D721Med (cell line): Measurements from ENCODE around the gene NUP214.

ENCODE experiments used
- DNase-seq: peaks from one replicate; pipeline ENCODE4 v3.0.0; 2011; ENCODE audit warnings: low spot score; ENCODE audit not compliant: insufficient read length
- FAIRE-seq: peaks from 2 replicates; lab custom pipeline; 2011; peaks lifted over from hg19 to GRCh38; lab: Jason Lieb, UNC
- TF ChIP-seq, protein P1 (sequence below): IDR thresholded peaks from 2 replicates; pipeline ENCODE4 v1.5.1; 2012; ENCODE audit warnings: mild to moderate bottlenecking, control low read depth; ENCODE audit not compliant: insufficient read depth; ENCODE audit errors: missing control alignments

NUP214 gene

DNA sequence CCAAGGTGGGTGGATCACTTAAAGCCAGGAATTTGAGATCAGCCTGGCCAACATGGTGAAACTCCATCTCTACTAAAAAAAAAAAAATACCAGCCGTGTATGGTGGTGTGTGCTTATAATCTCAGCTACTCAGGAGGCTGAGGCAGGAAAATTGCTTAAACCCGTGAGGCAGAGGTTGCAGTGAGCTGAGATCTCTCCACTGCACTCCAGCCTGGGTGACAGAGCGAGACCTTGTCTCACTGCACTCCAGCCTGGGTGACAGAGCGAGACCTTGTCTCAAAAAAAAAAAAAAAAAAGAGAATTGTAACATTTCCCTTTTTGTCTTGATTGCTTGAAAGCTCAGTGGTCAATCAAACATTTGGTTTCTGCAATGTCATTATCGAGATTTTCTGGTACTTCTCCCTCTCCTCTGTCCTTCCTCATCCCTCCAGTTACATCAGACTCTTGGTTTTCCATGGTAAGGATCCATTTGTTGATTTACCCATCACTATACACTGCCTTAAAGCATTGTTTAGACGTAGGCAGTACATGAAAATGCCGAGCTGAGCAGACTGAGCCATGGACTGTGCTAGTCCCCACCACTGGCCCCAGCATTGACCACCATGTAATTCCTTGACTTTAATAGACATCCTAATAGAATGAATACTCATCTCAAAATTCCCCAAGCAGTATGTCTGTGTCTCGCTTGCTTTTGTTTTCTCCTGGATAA, 40.6 kb upstream of the NUP214 start:
- FAIRE-seq: no peak
- TF ChIP-seq, protein P1, sequence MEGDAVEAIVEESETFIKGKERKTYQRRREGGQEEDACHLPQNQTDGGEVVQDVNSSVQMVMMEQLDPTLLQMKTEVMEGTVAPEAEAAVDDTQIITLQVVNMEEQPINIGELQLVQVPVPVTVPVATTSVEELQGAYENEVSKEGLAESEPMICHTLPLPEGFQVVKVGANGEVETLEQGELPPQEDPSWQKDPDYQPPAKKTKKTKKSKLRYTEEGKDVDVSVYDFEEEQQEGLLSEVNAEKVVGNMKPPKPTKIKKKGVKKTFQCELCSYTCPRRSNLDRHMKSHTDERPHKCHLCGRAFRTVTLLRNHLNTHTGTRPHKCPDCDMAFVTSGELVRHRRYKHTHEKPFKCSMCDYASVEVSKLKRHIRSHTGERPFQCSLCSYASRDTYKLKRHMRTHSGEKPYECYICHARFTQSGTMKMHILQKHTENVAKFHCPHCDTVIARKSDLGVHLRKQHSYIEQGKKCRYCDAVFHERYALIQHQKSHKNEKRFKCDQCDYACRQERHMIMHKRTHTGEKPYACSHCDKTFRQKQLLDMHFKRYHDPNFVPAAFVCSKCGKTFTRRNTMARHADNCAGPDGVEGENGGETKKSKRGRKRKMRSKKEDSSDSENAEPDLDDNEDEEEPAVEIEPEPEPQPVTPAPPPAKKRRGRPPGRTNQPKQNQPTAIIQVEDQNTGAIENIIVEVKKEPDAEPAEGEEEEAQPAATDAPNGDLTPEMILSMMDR: no peak
- DNase-seq: no peak

DNA sequence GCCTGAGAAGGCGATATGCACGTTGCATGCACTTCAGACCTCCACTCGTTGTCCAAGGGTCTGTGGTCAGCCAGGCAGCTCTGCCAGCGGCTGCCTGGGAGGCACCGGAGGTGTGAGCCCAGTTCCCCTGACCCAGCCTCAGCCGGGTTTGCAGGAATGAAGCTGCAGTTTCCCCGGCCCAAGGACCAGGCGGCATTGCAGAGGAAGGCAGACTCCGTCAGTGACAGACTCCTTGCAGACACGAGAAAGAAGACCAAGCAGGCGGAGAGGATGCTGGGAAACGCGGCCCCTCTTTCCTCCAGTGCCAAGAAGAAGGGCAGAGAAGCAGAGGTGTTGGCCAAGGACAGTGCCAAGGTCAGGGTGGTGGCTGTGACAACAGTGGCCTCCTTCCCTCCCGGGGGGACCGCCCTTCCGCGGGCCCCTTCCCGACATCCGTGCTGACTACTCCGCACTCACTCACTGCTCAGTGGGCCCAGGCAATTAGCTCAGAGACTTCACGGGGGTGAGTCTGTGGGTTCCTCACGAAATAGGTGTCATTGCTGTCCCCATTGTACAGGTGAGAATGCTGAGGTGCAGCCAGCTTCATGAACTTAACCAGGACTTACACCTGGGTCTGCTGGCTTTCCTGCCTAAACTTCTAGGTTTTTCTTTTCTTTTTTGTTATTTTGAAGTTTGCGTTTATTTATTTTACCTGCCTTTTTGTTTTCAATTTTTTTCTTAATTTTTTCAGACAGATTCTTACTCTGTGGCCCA, 39.8 kb upstream of the NUP214 start:
- FAIRE-seq (no peak), DNase-seq (no peak)
- TF ChIP-seq, protein P1: no peak

DNA sequence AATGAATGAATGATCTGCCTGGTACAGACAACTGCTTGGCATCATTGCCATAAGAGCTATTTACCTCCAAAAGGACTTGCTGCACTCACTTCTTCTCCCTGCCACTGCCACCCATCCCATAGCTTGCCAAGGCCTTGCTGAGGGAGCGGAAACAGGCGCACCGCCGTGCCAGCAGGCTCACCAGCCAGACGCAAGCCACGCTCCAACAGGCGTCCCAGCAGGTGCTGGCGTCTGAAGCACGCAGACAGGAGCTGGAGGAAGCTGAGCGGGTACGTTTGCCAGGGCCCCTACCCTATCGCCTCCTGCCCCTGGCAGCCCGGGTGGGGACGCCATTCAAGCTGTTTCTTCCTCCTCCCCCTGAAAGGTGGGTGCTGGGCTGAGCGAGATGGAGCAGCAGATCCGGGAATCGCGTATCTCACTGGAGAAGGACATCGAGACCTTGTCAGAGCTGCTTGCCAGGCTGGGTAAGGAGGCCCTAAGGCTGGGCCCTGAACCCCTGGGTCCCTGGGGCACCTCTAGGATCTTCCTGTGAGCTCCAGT, 38.0 kb upstream of the NUP214 start:
- DNase-seq (no peak), FAIRE-seq (no peak)
- TF ChIP-seq, protein P1: no peak

DNA sequence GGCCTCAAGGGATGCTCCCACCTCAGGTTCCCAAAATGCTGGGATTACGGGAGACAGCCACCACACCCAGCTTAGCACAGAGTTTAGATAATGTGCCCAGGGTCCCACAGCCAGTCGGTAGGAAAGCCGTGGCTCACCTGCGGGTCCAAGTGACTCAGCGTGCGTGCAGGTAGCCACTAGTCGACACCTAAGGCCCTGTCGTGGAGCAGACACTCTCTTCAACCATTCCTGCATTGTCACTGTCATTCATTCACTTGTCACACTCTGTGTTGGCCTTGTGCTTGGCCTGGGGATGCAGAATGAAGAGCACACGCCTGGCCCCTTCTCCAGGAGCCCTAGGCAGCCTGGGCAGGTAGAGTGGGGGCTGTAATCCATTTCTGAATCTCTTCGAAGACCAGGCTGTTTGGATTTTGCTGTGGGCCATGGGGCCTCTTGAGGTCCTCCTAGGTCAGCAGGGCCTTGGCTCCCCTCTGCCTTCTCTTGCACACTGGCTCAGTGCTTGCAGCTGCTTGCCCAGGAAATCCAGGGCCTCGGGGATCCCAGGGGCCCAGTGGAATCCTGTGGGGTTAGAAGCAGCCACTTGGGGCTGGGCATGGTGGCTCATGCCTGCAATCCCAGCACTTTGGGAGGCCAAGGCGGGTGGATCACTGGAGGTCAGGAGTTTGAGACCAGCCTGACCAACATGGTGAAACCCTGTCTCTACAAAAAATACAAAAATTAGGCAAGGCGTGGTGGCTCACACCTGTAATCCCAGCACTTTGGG, 35.2 kb upstream of the NUP214 start:
- FAIRE-seq (no peak), DNase-seq (no peak)
- TF ChIP-seq, protein P1: no peak

DNA sequence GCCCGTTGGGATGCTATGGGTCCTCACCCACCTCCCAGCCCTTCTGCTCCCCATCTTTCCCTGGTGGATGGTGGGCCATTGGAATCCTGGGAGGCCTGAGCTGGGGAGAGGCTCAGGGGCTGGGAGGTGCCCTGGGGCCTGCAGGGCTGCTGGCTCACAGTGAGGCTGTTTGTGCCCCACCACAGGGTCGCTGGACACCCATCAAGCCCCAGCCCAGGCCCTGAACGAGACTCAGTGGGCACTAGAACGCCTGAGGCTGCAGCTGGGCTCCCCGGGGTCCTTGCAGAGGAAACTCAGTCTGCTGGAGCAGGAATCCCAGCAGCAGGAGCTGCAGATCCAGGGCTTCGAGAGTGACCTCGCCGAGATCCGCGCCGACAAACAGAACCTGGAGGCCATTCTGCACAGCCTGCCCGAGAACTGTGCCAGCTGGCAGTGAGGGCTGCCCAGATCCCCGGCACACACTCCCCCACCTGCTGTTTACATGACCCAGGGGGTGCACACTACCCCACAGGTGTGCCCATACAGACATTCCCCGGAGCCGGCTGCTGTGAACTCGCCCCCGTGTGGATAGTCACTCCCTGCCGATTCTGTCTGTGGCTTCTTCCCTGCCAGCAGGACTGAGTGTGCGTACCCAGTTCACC, 33.9 kb upstream of the NUP214 start:
- FAIRE-seq (no peak), DNase-seq (no peak)

DNA sequence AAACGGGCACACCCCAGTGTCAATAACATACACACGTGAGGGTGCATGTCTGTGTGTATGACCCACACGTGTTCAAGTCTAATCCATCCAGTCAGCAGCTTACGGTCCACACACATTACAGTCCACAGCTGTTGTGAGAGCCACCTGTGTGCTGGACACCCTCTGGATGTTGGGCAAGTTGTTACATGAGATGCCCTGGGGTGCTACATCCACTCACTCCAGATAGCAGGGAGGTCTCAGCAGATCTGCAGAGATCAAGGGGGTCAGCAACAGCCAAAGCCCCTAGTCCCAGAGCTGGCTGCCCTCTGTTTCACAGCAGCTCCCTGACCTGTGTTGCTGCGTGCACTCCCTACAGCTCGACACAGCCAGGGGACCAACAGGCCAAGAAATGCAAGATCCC, 33.4 kb upstream of the NUP214 start:
- TF ChIP-seq, protein P1: no peak
- DNase-seq (no peak), FAIRE-seq (no peak)

More for the DNA sequence above, 33.9 kb upstream of the NUP214 start:
- TF ChIP-seq, protein P1: no peak
